ENCODE measurements around the gene PRG2.

- TF ChIP-seq ELK1 (IDR thresholded peaks at IDR 0.05; ENCODE audit: low read depth, low read length): no peak
- no peak for TF ChIP-seq POLR2A (IDR thresholded peaks at IDR 0.05; ENCODE audit: low read length)
- TF ChIP-seq MYC (IDR thresholded peaks at IDR 0.05; ENCODE audit: borderline replicate concordance, low read length): no peak
- no peak for TF ChIP-seq KDM5A (IDR thresholded peaks at IDR 0.05)
- TF ChIP-seq HOXA7 (CRISPR knock-in tag; IDR thresholded peaks at IDR 0.05): no peak
- no peak for TF ChIP-seq RFX5 (IDR thresholded peaks at IDR 0.05)
- TF ChIP-seq RCOR1 (IDR thresholded peaks at IDR 0.05; ENCODE audit: low read depth, low read length): no peak
- TF ChIP-seq CTCF (IDR thresholded peaks at IDR 0.05): no peak
- TF ChIP-seq EP300 (IDR thresholded peaks at IDR 0.05): no peak
Observed at GRCh38 chr11:57392066-57392762, 1.8 kb upstream of the PRG2 start.

Measured in A549 (cell line).